Fibroblast of upper back skin (primary cell): ENCODE data around the gene SDE2.
A peak's percentile ranks its signal among the peaks of the same experiment; 100 is the strongest.
"Not testable (repeated sequence)": the region's sequence is repeated elsewhere in the genome, so short reads cannot be mapped to it uniquely, and the experiment has no call there.

Experiments
- DNase-seq: peaks from one replicate; pipeline ENCODE4 v3.0.0-alpha.2; 2013

Gene SDE2

GRCh38 chr1:226004396-226004795 is 5.3 kb upstream of the SDE2 start:
- no peak for DNase-seq

GRCh38 chr1:226003502-226004170 is 4.5 kb upstream of the SDE2 start:
- DNase-seq, result no peak

GRCh38 chr1:226002667-226003501 is 3.7 kb upstream of the SDE2 start:
- peak; percentile 25 for DNase-seq

- peak; percentile 8 for DNase-seq
These were observed 3.0 kb upstream of the SDE2 start for GRCh38 chr1:226001963-226002666.

GRCh38 chr1:226001088-226001487 is 1.9 kb upstream of the SDE2 start:
- no peak for DNase-seq

GRCh38 chr1:226000493-226001081 is 1.4 kb upstream of the SDE2 start:
- not testable (repeated sequence) for DNase-seq

- peak; percentile 7 for DNase-seq
These were observed 782 bp upstream of the SDE2 start for GRCh38 chr1:225999912-226000337.

- DNase-seq, result peak; percentile 14
These were observed 450 bp downstream of the SDE2 start for GRCh38 chr1:225998560-225999226.

- DNase-seq, result peak; percentile 27
These were observed 2.1 kb downstream of the SDE2 start for GRCh38 chr1:225996946-225997545.

GRCh38 chr1:225995919-225996864 is 3.0 kb downstream of the SDE2 start:
- no peak for DNase-seq

- DNase-seq, result no peak
These were observed 8.3 kb downstream of the SDE2 start for GRCh38 chr1:225990705-225991464.

GRCh38 chr1:225987491-225988316 is 11.4 kb downstream of the SDE2 start:
- peak; percentile 34 for DNase-seq

- DNase-seq, result no peak
These were observed 17.4 kb downstream of the SDE2 start for GRCh38 chr1:225981714-225982113.

- DNase-seq, result no peak
These were observed 18.9 kb downstream of the SDE2 start for GRCh38 chr1:225980005-225980836.

GRCh38 chr1:225979421-225979820 is 19.7 kb downstream of the SDE2 start:
- DNase-seq, result no peak

GRCh38 chr1:225977937-225978748 is 21.0 kb downstream of the SDE2 start:
- DNase-seq, result no peak

- DNase-seq, result not testable (repeated sequence)
These were observed 24.0 kb downstream of the SDE2 start for GRCh38 chr1:225975146-225975545.
